Stromal cell of bone marrow (primary cell): ENCODE results near the gene SEPTIN11.
A peak's percentile ranks its signal among the peaks of the same experiment; 100 is the strongest.

Source experiments
- DNase-seq: peaks from one replicate; pipeline ENCODE4 v3.0.0-alpha.2; 2012; ENCODE audit warnings: low read depth

Gene SEPTIN11

GRCh38 chr4:76980261-76980660, 30.7 kb downstream of the SEPTIN11 start:
- no peak for DNase-seq

GRCh38 chr4:76981644-76982043, 32.1 kb downstream of the SEPTIN11 start:
- no peak for DNase-seq

- no peak for DNase-seq
Measured at GRCh38 chr4:76982638-76983584, 33.4 kb downstream of the SEPTIN11 start.

- DNase-seq: no peak
Measured at GRCh38 chr4:76984127-76984526, 34.6 kb downstream of the SEPTIN11 start.

GRCh38 chr4:76984788-76985211, 35.2 kb downstream of the SEPTIN11 start:
- peak; percentile 98 for DNase-seq

- DNase-seq: peak; percentile 85
Measured at GRCh38 chr4:76987153-76987591, 37.6 kb downstream of the SEPTIN11 start.

GRCh38 chr4:76987685-76988084, 38.1 kb downstream of the SEPTIN11 start:
- DNase-seq: no peak

GRCh38 chr4:76989391-76990061, 40.0 kb downstream of the SEPTIN11 start:
- DNase-seq: no peak

GRCh38 chr4:76990288-76991080, 40.9 kb downstream of the SEPTIN11 start:
- DNase-seq: peak; percentile 88

GRCh38 chr4:76991161-76991660, 41.7 kb downstream of the SEPTIN11 start:
- DNase-seq: no peak

GRCh38 chr4:76993787-76994641, 44.5 kb downstream of the SEPTIN11 start:
- DNase-seq: no peak

GRCh38 chr4:76995776-76996175, 46.2 kb downstream of the SEPTIN11 start:
- DNase-seq: no peak

GRCh38 chr4:76996445-76996844, 46.9 kb downstream of the SEPTIN11 start:
- DNase-seq: no peak

GRCh38 chr4:76997077-76997476, 47.5 kb downstream of the SEPTIN11 start:
- DNase-seq: no peak

- DNase-seq: no peak
Measured at GRCh38 chr4:76997532-76997931, 48.0 kb downstream of the SEPTIN11 start.

GRCh38 chr4:76998251-76998901, 48.8 kb downstream of the SEPTIN11 start:
- DNase-seq: peak; percentile 28
